ENCODE measurements around the gene SPAG16. TPM values are rescaled to one million over a fixed set of nuclear protein-coding genes. Genes with fewer than 3 reads are reported as not detected.

SPAG16 gene
- total and polyA plus RNA-seq, 2 donors (not counting 1 experiment from before 2014, with no cell fraction given), result 24.1 to 36.8 TPM

GRCh38 chr2:214436470-214436869 is 1152.2 kb downstream of the SPAG16 start:
- Histone ChIP-seq H2AFZ (ENCODE audit: low read length) (no peak overlapping the region), H3K4me2 (ENCODE audit: extremely low read depth, insufficient read depth, low read length) (no peak overlapping the region), H3K27me3 (ENCODE audit: control insufficient read depth, insufficient read depth, low read length) (no peaks in the 10 kb centered on the region), H3K79me2 (ENCODE audit: control insufficient read depth, insufficient read depth, low read length) (no peaks in the 10 kb centered on the region), H3K4me1 (ENCODE audit: control insufficient read depth, extremely low read depth, insufficient read depth, low read length) (no peaks in the 10 kb centered on the region), H3K27ac (ENCODE audit: insufficient read depth, low read length) (no peak overlapping the region), H3K9me3 (ENCODE audit: control insufficient read depth, insufficient read depth, low read depth, low read length) (no peaks in the 10 kb centered on the region), H3K36me3 (ENCODE audit: control insufficient read depth, insufficient read depth, low read length) (no peaks in the 10 kb centered on the region), H3K4me3 (replicated peaks in 1 of 4; ENCODE audit: control extremely low read depth in 1 of 4, insufficient read depth in 1 of 4, low read depth in 3 of 4, low read length in 4 of 4) (no peak overlapping the region), H3K9ac (ENCODE audit: insufficient read depth, low read length) (no peak overlapping the region), H4K20me1 (ENCODE audit: control insufficient read depth, extremely low read depth, insufficient read depth, low read length) (no peaks in the 10 kb centered on the region)
- TF ChIP-seq EZH2 (IDR thresholded peaks at IDR 0.05; ENCODE audit: low read length, missing control alignments), result no peak
- TF ChIP-seq CTCF (conservative IDR thresholded peaks at IDR 0.05 in 1 of 2, IDR thresholded peaks at IDR 0.05 in 1 of 2; ENCODE audit: low read depth in 1 of 2, low read length in 2 of 2), result no peak
- no peak for DNase-seq (ENCODE audit: low read depth in 2 of 2)

- Histone ChIP-seq H3K4me3 (replicated peaks in 1 of 4; ENCODE audit: control extremely low read depth in 1 of 4, insufficient read depth in 1 of 4, low read depth in 3 of 4, low read length in 4 of 4) (no peak overlapping the region), H3K4me1 (ENCODE audit: control insufficient read depth, extremely low read depth, insufficient read depth, low read length) (no peaks in the 10 kb centered on the region), H3K27me3 (ENCODE audit: control insufficient read depth, insufficient read depth, low read length) (no peaks in the 10 kb centered on the region), H3K4me2 (ENCODE audit: extremely low read depth, insufficient read depth, low read length) (no peak overlapping the region), H3K27ac (ENCODE audit: insufficient read depth, low read length) (no peak overlapping the region), H3K9ac (ENCODE audit: insufficient read depth, low read length) (no peak overlapping the region), H3K79me2 (ENCODE audit: control insufficient read depth, insufficient read depth, low read length) (no peaks in the 10 kb centered on the region), H4K20me1 (ENCODE audit: control insufficient read depth, extremely low read depth, insufficient read depth, low read length) (no peaks in the 10 kb centered on the region), H3K36me3 (ENCODE audit: control insufficient read depth, insufficient read depth, low read length) (no peaks in the 10 kb centered on the region), H3K9me3 (ENCODE audit: control insufficient read depth, insufficient read depth, low read depth, low read length) (no peaks in the 10 kb centered on the region), H2AFZ (ENCODE audit: low read length) (no peak overlapping the region)
- no peak for DNase-seq (ENCODE audit: low read depth in 2 of 2)
- TF ChIP-seq EZH2 (IDR thresholded peaks at IDR 0.05; ENCODE audit: low read length, missing control alignments), result no peak
These were observed 1166.0 kb downstream of the SPAG16 start for GRCh38 chr2:214450118-214450894.

GRCh38 chr2:214451516-214452275 is 1167.4 kb downstream of the SPAG16 start:
- Histone ChIP-seq H3K79me2 (ENCODE audit: control insufficient read depth, insufficient read depth, low read length) (no peaks in the 10 kb centered on the region), H4K20me1 (ENCODE audit: control insufficient read depth, extremely low read depth, insufficient read depth, low read length) (no peaks in the 10 kb centered on the region), H3K4me2 (ENCODE audit: extremely low read depth, insufficient read depth, low read length) (no peak overlapping the region), H3K9ac (ENCODE audit: insufficient read depth, low read length) (no peak overlapping the region), H2AFZ (ENCODE audit: low read length) (no peak overlapping the region), H3K27ac (ENCODE audit: insufficient read depth, low read length) (no peak overlapping the region), H3K9me3 (ENCODE audit: control insufficient read depth, insufficient read depth, low read depth, low read length) (no peaks in the 10 kb centered on the region), H3K36me3 (ENCODE audit: control insufficient read depth, insufficient read depth, low read length) (no peaks in the 10 kb centered on the region), H3K4me3 (replicated peaks in 1 of 4; ENCODE audit: control extremely low read depth in 1 of 4, insufficient read depth in 1 of 4, low read depth in 3 of 4, low read length in 4 of 4) (no peak overlapping the region), H3K4me1 (ENCODE audit: control insufficient read depth, extremely low read depth, insufficient read depth, low read length) (no peaks in the 10 kb centered on the region), H3K27me3 (ENCODE audit: control insufficient read depth, insufficient read depth, low read length) (no peaks in the 10 kb centered on the region)
- TF ChIP-seq CTCF (conservative IDR thresholded peaks at IDR 0.05 in 1 of 2, IDR thresholded peaks at IDR 0.05 in 1 of 2; ENCODE audit: low read depth in 1 of 2, low read length in 2 of 2) (no peak), EZH2 (IDR thresholded peaks at IDR 0.05; ENCODE audit: low read length, missing control alignments) (no peak)
- no peak for DNase-seq (ENCODE audit: low read depth in 2 of 2)

Other genes starting within 250 kb of the SPAG16 start
- 8.2 and 17.2 TPM in 2 replicates for gene IKZF2, start 132.9 kb upstream of the SPAG16 start, total RNA-seq
- 4.9 and 6.4 TPM in 2 replicates for gene IKZF2, start 132.9 kb upstream of the SPAG16 start, polyA plus RNA-seq

Data from fibroblast of lung (primary cell).